Prostate gland (tissue), 2 donors: ENCODE measurements around the gene ABTB2.

Source experiments
- POLR2A ChIP-seq: fragments of 450-650 bp; IDR thresholded peaks from one replicate; pipeline ENCODE4 v1.6.1; 2016; ENCODE audit warnings: antibody characterized with exemption, mild to moderate bottlenecking
- POLR2AphosphoS5 ChIP-seq: sonication (generic); formaldehyde crosslinking; IDR thresholded peaks from one replicate; pipeline ENCODE4 v1.6.1; 2017; ENCODE audit warnings: antibody characterized with exemption
- TF ChIP-seq, protein P1 (sequence below), 4 experiments: fragments of 200-600 bp in 2 of 4; fragments of 450-650 bp in 2 of 4; sonication (generic) in 2 of 4; IDR thresholded peaks; 1 replicate in 3 of 4; 2 replicates in 1 of 4; pipeline ENCODE4 v1.5.1; 2016 to 2019; ENCODE audit warnings: antibody characterized with exemption in 4 of 4, mild to moderate bottlenecking in 2 of 4, moderate library complexity in 2 of 4

DNA sequence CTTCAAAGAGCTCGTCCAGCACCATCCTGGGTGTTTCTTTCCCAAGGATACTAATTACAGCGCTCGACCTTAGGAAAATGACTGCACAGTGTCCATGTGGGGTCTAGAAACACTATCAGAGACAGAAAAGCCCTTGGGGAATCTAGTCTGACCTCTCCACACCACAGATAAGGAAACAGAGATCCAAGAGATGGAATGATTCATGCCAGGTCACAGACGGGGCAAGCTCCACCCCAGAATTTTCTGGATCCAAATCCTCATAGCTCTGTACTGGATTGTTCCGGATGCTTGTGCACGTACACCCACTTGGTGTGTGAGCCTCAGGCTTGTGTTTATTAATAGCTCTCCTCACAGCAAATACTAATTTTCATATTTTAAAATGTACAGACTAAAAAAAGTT, 11.3 kb downstream of the ABTB2 start:
- TF ChIP-seq POLR2AphosphoS5 (no peak), POLR2A (no peak)
- TF ChIP-seq, protein P1, sequence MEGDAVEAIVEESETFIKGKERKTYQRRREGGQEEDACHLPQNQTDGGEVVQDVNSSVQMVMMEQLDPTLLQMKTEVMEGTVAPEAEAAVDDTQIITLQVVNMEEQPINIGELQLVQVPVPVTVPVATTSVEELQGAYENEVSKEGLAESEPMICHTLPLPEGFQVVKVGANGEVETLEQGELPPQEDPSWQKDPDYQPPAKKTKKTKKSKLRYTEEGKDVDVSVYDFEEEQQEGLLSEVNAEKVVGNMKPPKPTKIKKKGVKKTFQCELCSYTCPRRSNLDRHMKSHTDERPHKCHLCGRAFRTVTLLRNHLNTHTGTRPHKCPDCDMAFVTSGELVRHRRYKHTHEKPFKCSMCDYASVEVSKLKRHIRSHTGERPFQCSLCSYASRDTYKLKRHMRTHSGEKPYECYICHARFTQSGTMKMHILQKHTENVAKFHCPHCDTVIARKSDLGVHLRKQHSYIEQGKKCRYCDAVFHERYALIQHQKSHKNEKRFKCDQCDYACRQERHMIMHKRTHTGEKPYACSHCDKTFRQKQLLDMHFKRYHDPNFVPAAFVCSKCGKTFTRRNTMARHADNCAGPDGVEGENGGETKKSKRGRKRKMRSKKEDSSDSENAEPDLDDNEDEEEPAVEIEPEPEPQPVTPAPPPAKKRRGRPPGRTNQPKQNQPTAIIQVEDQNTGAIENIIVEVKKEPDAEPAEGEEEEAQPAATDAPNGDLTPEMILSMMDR (IDR thresholded peaks at IDR 0.05), result no peak
